GF-D8 (cell line): ENCODE results near the gene PKP2.
"Not testable (repeated sequence)": the region's sequence is repeated elsewhere in the genome, so short reads cannot be mapped to it uniquely, and the experiment has no call there.

Experiments
- DNase-seq: peaks from one replicate; lab custom pipeline; 2025; lab: John Stamatoyannopoulos, UW

PKP2 gene

DNA sequence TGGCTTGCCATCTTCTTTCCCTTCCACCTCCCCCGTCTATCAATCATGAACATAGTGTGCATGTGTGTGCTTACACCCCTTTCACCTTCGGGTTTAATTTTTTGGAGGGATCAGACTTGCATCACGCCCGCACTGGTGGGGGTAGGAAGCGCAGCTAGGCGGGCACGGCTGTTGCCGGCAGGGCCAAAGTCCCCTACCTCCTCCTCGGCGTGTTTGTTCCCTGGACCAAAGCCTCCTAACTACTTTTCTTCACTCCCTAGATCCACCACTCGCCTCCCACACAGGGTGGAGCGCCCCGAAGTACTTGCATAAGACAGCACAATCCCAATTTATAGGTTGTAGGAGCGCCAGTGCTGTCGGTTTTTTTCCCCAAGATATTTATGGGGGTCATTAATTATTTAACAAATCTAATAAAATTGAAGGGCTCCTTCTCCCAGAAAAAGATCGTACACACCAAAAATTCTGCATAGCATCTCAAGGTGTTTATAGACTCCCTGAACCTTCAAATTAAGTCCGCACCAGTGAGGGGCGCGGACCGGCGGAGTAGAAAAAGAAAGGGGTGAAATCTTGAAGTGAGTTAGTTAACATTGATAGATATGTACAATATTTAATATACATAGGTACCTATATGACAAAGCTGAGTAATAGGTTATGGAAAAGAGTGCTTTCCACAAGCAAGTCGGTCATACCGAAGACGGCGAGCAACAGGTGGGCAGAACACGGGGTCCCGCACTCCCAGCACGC is 717 bp downstream of the PKP2 start:
- DNase-seq, result no peak

DNA sequence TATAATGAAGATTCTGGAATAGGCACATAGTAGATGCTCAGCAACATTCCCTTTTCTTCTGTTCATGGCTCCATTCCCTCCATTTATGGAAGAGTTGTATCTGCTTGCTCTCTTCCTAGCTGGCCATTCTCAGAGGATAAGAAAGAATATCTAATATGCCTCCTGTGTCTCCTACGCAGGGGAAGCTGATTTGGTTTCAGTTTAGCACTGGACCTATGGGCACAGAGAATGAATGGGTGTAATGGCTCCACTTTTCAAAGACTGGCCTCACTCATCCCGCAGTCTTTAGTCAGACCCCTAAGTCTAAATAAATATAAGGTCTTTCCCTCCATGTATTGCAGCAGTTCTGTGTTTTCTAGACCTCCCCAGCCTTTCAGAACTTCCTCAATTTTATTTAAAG is 2.0 kb downstream of the PKP2 start:
- DNase-seq, result no peak

DNA sequence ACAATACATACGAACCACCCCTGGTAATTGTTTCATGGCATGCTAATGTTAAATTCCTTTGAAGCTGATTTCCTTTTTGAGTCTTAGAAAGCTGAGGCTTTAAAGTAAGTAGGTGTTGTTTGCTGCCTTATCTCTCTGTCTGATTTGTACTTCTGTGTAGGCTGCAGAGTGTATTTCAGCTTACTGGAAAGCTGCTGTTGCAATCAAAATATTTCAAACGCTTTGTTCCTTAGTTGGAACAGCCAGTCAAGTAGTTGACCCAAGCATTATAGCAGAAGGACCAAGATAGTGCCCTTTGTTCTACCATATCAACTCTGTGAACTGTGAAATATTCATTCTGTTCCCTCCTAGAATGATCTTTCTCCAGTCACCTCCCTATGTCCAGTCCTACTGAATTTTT is 3.1 kb downstream of the PKP2 start:
- DNase-seq, result no peak

DNA sequence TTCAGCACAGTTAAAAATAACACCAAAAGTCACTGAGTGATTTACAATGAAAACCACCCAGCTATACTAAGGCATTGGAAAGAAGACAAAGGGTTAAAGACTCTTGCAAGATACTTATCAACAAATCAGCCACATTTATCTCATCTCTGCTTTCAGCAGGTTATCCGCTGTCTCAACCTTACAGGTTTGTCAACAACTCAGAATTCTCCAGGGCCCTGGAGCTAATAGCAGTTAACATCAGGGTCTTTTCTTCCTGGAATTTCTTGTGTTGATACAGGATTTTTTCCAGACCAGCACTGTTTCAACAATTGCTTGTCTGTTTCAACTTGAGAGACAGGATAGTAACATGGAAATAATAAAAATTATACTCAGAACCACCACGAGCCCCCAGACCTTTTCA is 3.5 kb downstream of the PKP2 start:
- DNase-seq, result no peak

DNA sequence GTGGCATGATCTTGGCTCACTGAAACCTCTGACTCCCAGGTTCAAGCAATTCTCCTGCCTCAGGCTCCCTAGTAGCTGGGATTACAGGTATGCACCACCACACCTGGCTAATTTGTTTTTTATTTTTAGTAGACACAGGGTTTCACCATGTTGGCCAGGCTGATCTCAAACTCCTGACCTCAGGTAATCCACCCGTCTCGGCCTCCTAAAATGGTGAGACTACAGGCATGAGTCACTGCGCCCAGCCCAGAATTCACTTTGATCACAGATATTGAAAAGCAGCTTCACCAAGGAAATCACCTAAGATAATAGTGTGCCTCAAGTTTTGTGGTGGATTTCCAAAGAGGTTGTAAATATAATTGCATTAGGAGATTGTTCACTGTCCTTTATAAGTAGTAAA is 4.2 kb downstream of the PKP2 start:
- not testable (repeated sequence) for DNase-seq

DNA sequence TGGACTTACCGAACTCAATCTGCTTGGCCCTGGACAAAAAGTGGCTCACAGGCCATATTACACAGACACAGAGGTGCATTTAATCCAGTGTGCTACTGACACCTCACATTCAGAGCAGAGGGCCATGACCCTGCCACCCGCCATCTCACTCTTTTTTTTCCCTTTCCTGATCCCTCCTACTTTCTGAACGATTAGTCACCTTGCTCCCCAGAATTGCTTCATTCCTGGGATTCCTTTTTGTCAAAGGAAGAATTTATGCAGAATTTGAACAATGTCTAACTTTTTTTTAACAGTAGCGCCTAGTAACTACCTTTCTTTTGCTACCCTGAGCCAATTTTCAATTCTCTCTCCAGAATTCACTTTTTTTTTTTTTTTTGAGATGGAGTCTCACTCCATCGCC is 4.6 kb downstream of the PKP2 start:
- no peak for DNase-seq

DNA sequence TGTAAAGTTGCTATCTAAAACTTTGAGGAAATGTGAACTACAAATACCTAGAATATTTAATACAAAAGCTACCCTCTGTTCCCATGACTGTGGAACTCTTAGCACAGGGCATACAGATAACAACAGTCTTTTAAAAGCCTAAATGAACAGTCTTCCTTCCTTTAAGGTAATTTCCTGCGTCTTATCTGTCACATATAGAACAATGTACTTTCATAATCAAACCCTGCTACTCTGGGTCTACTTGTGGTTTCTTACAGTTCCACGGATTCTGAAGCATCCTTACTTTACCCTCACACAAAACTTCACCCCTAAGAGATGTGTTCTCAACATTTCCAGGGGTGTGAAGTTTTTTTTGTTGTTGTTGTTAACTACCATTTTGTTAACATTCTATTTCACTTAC is 5.1 kb downstream of the PKP2 start:
- DNase-seq, result no peak

DNA sequence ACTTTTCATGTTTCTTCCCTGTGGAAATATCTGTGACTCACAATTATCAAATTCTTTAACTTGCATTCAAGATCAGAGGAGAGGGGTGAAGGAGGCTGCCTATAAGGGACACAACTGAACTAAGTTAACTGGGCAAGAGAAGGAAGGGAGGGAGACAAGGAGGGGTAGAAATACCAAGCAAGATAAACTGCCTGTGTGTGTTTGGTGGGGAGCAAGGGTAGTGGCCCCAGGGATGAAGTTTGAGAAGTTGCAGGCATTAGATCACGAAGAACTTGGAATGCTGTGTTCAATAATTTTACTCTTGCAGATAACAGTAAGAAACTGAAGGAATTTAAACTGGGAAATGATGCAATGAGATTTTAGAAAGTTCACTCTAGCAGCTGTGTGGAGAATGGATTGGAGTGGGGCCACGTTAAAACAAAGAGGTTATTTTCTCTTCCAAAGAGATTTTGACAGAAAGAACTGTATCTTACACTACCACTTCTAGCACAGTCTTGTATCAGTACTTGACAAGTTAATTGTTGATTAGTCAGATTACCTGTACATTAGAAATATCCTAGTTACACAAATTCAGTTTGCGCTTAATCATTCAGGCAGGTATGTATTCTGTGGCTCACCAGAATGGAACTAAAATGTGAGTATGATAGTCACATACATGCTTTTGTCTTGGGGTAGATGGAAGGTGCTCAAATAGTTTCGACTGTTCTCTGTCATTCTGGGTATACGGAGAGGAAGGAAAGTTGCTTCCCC is 7.4 kb downstream of the PKP2 start:
- DNase-seq, result no peak

DNA sequence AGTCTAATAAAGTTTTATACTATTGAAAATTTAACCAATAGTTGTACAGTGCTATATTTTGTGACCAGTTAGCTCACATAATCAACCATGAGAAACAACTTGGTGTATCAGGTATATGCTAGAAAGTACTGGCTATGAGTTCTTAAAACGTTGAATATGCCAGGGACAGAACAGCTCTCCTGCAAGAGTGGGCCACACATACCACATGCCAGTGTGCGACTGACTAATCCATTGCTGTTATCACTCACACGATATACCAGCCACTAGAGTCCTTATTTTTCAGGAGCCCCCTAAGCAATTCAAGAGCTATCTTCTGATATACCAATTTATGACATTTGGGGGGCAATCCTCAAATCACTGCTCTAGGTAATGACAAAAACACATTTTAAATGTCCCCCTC is 9.5 kb downstream of the PKP2 start:
- no peak for DNase-seq

DNA sequence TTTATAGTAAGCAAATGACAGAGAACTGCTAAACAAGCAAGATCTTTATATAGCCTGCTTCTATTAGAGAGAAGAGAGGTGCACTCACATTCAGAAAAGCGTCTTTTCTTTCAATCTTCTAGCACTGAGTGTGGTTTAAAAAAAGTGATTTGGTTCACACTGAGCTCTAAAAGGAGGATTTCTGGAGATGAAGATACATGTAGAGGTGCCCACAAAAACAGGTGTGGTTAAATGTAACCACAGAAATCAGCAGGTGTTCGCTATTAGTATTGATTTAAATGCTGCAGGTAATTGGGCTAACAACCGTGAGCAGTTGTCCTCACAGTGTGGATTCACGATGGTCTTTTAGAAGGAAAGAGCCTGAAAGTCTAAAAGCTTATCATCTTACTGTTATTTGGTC is 10.7 kb downstream of the PKP2 start:
- no peak for DNase-seq

DNA sequence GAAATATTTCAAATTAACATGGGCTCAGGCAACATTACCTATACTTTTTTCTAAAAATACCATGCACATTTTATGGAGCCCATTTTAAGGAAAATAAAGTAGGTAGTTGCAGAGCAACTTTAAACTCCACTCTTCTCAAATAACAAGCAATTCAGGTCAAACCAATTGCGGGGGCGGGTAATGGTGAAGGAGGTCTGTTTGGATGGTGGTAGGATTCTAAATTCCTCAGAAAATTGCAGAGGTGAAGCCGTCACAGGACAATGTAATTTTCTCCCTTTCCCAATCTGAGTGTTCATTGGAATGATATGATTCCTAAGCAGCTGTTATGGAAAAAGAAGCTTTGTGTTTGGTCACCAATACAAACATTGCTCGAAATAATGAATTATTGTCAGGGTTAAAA is 11.6 kb downstream of the PKP2 start:
- DNase-seq, result no peak

DNA sequence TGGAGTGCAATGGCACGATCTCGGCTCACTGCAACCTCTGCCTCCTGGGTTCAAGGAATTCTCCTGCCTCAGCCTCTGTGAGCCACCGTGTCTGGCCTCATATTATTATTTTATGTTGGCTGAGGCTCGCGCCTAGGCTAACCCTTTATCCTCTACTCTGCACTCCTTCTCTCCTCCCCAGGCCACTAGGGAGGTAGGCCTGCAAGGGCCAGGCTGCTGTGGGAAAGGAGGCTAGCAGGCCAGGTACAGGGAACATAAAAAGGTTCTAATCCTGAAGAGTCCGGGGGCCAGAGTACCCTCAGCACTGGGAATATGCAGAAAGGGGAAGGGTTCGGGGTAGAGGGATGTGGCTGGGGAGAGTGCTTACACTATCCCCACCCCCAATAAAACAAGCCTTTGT is 14.9 kb downstream of the PKP2 start:
- DNase-seq, result no peak

DNA sequence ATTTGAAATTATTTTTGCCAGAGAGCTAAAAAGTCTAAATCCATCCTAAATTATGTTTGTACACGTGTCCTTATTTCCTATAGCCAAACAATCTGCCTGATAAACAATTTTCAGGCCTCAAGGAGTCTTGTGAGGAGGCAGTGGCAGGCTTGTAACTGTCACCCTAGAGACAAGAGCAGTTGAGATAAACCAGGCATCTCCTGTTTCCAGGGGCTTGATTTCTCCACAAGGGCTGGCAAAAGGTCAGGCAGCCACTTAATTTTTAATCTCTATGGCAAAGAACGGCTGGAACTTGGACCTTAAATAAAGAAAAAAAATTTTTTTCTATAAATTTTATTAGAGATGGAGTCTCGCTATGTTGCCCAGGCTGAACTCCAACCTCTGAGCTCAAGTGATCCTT is 15.5 kb downstream of the PKP2 start:
- no peak for DNase-seq

DNA sequence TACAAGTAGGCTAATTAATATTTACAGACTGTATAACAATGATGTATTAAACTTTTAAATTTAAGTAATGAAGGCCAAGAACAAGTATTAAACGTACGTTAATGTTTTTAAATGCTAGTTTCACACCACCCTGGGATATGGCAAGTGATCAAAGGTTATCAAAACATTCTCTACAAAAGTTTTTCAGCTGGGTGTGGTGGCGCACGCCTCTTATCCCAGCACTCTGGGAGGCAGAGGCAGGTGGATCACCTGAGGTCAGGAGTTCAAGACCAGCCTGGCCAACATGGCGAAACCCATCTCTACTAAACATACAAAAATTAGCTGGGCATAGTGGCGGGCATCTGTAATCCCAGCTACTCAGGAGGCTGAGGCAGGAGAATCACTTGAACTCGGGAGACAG is 17.5 kb downstream of the PKP2 start:
- DNase-seq, result not testable (repeated sequence)

DNA sequence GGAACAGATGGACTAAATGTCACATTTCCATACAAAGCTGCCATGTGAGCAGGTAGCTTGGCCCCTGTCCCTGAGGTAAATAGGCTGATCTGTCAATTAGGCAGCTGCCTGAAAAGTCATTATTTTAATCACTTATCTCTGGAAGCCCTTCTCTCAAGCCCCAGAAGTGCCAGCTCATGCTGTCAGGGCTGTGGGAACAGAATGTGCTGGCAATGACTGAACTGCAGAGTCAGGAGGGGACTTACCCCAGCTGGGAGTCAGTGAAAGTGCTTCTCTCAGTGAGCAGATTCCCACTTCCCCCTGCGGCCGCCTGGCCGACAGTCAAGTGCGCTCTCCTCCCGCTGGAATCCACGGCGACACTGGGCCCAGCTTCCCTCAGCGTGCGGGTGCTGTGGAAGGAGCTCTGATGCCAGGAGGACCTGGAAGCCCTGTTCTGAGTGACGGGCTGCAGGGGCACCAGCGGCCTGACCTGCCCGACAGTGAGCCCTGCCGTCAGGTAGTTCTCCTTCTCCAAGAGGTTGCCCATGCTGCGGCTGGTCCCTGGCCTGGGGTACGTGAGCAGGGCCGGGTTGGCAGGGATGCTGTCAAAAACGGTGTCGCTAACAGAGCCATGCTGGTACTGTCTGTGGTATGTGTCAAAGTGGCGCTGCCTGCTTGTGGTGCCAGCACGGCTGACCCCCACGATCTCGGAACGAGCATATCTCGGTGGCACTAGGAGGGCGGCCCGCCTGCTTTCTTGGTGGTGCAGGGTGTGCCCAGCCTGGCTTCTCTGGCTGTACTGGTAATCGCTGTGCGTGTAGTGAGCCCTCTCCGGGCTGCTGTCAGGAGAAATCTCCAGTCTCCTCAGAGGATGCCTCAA is 18.7 kb downstream of the PKP2 start:
- no peak for DNase-seq

DNA sequence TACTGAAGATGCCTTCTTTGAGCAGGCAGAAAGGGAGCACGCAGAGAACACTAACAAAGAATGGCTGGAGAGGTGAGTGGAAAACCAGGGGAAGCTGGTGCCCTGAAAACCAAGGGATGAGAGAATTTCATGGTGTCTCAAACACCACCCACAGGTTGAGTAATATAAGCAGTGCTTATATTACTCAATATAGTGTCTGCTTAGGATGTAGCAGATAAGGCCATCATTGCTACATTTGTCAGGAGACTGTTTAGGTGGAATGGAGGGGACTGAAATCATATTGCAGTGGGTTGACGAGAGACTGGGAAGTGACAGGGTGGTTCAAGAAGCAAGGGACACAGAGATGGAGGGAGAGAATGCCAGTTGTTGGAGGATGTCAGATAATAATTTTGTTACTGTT is 20.6 kb downstream of the PKP2 start:
- DNase-seq, result no peak

DNA sequence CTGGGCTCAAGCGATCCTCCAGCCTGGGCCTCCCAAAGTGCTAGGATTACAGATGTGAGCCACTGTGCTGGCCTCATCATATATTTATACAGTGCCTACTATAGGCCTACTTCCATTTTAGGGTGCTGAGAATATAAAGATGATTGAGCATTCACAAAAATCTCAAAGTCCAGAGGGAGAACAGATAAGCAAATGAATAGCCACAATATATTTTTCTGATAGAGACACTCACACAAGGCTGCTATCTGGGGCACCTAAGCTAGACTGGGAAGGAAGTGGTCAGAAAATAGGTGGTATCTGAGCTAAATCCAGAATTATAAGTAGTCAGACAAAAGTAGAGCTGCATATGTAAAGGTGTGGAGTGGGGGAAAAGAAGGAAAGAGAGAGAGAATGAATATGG is 21.6 kb downstream of the PKP2 start:
- DNase-seq, result no peak

DNA sequence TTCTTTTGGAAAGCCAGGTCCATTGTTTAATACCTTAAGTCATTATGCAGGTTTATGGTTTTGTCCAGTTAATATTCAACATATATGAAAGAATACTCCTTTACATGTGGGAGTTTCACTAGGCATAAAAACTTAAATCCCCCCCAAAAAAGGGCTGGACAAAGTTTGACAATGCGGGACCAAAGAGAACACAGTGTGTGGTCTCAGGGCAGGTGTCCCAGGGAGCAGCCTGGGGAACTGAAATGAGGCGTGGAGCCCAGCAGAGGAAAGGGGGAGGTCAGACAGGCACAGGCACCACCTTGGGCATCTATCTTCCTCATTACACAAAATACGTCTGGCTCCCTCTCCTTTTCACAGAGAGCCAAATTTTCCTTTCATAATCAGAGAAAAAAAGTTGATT is 22.5 kb downstream of the PKP2 start:
- DNase-seq, result no peak

DNA sequence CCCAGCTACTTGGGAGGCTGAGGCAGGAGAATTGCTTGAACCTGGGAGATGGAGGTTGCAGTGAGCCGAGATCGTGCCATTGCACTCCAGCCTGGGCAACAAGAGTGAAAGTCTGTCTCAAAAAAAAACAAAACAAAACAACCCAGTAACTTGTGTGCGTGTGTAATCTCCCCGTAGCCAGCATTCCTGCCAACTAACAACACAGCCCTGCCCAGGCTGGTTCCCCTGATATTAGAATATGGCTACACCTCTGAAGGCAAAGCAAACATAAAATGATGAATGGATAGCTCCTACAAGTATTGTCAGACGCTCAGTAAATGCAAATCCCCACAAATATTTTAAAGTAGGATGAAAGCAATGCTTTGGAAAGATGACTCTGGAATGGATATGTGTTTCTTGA is 24.2 kb downstream of the PKP2 start:
- DNase-seq, result not testable (repeated sequence)

DNA sequence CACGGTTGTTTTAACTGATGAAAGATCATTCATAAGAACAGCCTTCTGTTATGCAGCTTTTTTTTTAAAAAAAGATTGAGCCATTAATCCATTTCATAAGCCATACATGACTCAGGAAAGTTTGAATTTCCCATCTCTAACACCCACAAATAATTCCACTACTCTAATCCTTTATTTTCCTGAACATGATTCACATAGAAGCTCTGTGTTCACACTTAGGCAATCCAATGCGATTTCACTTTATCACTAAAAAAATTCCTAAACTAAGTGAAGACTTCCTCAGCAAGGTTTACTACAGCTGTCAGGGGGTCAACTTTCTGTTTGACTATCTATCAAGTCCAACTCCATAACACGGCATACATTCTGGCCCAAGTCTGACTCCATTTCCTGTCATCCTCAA is 25.9 kb downstream of the PKP2 start:
- DNase-seq, result no peak

DNA sequence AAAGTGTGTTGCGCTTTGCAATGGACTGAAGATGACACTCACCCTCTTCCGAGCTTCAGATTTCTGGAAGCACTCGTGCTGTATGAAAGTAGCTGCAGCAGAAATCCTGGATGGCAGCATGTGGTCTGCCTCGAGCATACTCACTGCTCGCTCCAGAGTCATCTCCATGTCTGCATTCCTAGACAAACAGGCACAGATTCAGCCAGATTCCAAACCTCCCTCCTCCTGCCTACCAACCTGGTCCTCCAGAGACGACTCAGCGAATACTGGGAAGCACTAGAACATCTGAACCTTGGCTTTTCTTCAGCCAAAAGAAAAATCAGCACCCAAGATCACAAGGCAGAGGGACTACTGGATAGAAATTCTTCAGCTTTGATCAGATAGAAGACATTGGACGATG is 27.7 kb downstream of the PKP2 start:
- no peak for DNase-seq

DNA sequence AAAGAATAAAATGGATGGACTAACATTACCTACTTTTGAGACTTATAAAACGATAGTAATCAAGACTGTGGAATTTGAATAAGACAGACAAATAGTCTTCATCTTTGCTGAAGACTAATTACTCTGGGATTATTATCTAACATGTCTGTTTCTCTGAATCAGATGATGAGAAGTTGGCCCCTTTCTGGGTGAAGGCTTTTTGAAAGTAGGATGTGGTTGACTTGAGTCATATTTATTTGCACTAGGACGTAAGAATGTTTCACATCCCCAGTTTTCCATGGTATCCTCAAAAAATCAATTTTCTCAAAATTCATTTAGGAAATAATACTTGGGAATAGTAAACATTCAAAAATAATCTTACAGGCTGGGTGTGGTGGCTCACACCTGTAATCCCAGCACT is 31.8 kb downstream of the PKP2 start:
- DNase-seq, result no peak

DNA sequence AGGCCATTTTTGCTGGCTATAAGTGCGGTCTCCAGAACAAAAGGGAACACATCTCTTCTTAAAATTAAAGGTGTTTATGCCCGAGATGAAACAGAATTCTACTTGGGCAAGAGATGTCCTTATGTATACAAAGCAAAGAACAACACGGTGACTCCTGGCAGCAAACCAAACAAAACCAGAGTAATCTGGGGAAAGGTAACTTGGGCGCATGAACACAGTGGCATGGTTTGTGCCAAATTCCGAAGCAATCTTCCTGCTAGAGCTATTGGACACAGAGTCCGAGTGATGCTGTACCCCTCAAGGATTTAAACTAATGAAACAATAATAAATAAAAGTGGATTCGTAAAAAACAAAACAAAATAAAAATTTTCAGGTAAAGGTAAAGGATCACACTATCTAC is 33.4 kb downstream of the PKP2 start:
- DNase-seq, result no peak
